ENCODE results near the gene HDGF.

DNA sequence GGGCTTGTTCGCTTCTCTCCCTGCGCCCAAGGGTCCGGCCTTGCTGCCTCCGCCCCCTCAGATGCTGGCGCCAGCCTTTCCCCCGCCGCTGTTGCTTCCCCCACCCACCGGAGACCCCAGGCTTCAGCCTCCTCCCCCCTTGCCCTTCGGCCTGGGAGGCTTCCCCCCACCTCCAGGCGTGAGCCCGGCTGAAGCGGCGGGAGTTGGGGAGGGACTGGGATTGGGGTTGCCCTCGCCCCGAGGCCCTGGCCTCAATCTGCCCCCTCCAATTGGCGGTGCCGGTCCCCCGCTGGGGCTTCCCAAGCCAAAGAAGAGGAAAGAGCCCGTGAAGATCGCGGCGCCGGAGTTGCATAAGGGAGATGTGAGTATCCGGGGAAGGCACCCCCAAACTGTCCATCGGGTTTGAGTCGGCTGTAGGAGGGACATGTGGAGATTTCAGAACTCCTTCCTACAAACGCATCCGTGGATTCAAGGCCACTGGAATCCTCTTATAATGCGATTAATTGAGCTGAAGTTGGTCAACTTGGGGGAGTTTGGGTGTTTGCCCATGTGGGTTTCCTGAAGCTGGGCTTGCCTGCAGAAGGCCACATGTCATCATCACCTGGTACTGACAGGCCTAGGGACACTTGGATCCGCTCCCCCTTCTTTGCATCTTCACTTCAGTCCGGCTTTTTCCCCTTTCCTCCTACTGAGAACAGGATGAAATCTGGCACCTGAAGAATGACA is 16.6 kb upstream of the HDGF start:
- TF ChIP-seq, protein P1, sequence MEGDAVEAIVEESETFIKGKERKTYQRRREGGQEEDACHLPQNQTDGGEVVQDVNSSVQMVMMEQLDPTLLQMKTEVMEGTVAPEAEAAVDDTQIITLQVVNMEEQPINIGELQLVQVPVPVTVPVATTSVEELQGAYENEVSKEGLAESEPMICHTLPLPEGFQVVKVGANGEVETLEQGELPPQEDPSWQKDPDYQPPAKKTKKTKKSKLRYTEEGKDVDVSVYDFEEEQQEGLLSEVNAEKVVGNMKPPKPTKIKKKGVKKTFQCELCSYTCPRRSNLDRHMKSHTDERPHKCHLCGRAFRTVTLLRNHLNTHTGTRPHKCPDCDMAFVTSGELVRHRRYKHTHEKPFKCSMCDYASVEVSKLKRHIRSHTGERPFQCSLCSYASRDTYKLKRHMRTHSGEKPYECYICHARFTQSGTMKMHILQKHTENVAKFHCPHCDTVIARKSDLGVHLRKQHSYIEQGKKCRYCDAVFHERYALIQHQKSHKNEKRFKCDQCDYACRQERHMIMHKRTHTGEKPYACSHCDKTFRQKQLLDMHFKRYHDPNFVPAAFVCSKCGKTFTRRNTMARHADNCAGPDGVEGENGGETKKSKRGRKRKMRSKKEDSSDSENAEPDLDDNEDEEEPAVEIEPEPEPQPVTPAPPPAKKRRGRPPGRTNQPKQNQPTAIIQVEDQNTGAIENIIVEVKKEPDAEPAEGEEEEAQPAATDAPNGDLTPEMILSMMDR (IDR thresholded peaks at IDR 0.05), result no peak
- no peak for TF ChIP-seq POLR2A (IDR thresholded peaks at IDR 0.05)
